Inflammatory macrophage treated with lipopolysaccharide for 1 hour (primary cell): ENCODE measurements around the gene POFUT2.
A peak's percentile ranks its signal among the peaks of the same experiment; 100 is the strongest.

Source experiments
- DNase-seq, 2 donors: peaks; one replicate each; pipeline ENCODE4 v3.0.0-alpha.2; 2020 to 2022

The POFUT2 gene, protein sequence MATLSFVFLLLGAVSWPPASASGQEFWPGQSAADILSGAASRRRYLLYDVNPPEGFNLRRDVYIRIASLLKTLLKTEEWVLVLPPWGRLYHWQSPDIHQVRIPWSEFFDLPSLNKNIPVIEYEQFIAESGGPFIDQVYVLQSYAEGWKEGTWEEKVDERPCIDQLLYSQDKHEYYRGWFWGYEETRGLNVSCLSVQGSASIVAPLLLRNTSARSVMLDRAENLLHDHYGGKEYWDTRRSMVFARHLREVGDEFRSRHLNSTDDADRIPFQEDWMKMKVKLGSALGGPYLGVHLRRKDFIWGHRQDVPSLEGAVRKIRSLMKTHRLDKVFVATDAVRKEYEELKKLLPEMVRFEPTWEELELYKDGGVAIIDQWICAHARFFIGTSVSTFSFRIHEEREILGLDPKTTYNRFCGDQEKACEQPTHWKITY

DNA sequence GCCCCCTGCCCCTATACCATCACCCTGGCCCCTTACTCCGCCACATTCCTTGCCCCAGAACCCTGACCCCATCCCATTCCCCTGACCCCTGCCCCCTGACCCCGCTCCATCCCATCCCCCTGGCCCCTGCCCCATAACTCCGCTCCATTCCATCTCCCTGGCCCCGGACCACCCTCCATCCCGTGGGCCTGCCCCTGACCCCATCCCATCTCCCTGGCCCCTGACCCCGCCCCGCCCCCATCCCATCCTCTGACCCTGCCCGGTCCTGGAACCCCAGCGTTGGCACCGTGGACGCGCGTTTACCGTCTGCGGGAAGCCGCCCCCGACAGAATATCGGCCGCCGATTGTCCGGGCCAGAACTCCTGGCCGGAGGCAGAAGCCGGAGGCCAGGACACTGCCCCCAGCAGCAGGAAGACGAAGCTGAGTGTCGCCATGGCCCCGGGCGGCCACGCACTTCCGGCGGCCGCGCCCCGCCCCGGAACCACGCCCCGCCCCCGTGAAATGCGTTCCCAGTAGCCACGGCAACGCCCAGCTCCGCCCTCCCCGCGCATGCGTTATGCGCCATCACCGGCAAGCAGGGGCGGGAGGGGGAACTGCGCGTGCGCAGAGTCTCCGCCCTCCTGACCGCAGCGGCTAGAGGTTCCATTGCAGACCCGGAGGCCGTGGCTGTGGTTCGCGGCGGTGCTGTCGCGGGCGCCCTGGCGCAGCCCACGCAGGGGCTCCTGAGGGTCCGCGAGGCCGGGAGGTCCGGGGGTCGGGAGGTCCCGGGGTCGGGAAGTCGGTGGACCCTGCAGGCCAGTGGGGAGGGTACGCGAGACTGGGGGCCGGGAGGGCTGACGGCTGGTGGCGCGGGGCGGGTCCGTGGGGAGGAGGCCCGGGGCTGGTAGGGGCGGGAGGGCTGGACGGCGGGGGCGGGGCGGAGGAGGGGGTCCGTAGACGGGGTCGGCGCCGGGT is at the start of gene POFUT2:
POFUT2 (minus strand) TSS at position 458 of the 954 bp plus-strand sequence; CDS start at position 434, 24 bp downstream.
- DNase-seq, result peak; percentile 91 to 98

DNA sequence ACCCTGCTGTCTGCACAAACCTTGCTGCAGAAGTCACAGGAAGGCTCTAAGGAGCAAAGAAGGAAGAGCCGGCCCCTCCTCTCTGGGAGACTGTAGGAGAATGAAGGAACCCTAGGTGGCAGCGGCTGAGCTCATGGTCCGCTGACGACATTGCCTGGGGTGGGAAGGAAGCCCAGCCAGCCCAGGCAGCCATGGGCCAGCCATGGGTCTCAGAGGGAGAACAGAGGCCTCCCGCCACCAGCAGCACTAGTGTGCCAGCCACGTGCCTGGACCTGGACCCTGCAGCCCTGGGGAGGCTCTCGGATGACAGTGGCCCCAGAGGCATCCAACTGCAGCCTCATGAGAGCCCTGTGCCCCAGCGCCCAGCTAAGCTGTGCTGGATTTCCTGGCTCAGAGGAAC is 49.2 kb upstream of the POFUT2 start:
- no peak for DNase-seq

DNA sequence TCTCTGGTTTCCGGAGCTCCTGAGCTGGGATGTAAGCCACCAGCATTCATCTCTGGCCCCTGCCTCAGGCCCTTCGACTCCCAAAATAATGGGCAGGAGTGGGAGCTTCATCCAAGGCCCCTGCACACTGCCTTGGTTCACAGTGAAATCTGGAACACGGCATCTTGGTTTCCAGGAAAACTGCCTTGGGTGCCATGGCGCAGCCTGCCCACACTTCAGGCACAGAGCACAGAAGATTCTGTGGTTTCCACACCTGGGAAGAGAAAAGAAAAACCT is 48.8 kb upstream of the POFUT2 start:
- no peak for DNase-seq

DNA sequence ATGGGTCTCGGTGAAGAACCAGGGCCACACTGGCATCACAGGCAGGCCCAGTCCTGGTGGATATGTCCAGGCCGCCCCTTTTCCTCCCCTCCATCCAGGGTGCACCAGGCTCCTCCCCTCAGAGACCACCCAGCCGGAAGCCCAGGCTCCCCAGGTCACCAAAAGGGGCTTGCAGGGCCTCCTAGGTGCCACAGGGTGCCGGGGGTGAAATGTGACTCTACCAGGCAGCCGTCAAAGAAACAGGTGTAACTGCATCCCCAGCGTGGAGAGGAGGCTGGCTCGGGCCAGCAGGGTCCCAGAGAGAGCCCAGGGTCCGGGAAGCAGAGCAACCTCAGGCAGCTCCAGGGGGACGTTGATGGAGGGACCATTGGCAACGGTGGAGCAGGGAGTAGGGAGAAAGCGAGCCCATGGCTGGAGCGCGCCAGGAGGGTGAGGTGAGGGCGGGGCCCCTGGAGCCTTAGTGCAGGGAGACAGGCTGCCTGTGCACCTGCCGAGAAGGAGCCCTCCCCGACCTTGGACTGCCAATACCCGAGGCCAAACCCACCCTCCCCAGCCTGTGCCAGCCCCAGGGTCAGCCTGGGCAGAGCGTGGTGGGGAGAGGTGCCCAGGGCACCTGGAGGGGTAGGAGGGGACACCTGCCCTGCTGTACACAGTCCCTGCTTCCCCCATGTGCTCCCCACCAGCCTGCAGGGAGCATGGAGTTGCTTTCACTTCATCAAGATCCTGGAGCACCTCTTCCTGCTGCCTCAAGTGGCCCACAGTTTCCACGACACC is 48.3 kb upstream of the POFUT2 start:
- DNase-seq, result no peak

DNA sequence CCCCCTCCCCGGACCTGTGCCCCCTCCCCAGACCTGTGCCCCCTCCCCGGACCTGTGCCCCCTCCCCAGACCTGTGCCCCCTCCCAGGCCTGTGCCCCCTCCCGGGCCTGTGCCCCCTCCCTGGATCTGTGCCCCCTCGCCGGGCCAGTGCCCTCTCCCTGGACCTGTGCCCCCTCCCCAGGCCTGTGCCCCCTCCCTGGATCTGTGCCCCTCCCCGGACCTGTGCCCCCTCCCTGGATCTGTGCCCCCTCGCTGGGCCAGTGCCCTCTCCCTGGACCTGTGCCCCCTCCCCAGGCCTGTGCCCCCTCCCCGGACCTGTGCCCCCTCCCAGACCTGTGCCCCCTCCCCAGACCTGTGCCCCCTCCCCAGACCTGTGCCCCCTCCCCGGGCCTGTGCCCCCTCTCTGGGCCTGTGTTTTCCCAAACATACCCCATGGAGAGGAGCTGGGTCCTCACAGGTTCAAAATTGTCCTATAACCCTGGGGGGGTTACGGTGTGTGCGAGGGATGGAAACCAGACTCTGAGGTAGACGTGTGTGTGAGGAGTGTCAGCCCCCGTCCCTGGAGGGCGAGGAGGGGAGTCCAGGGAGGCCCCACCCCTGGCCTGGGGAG is 47.6 kb upstream of the POFUT2 start:
- DNase-seq, result no peak

DNA sequence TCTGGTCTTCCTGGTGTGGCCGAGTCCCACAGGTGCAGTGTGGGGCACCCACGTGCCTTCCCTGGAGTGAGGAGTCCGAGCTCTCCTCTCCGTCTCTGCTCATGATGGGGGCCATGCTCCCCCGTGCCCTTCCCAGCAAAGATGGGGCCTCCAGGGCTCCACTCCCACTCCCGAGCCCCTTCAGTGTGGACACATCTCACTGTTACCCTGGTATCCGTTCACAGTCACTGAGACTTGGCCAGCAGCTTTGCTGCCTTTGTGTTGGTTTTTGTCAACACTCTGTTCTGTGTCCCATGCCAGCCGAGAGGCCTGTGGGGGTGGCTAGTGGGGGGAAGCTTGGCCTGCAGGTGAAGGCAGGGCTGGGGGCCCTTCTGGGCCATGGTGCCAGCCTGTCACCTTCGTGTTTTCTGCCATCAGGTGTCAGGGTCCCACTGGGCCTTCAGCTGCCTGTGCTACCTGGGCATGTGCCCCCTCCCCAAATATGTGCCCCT is 46.9 kb upstream of the POFUT2 start:
- no peak for DNase-seq

DNA sequence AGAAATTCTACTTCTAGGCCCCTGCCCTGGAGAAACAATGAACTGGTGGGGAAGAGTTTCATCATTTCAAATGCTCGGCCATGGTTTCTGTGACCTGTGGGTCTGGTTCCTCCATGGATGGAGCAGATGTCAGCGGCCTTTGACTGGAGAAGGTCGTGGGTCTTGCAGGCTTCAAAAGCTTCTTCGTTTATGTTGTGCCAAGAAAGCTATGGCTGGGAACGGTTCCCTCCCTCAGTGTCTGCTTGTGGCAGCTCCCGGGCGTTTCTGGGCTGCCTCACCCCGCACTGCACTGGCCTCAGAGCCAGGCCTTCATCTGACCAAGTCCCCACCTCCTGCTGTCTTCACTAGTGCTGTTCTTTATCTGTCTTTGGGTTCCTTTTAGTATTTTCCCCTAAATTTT is 46.4 kb upstream of the POFUT2 start:
- no peak for DNase-seq

DNA sequence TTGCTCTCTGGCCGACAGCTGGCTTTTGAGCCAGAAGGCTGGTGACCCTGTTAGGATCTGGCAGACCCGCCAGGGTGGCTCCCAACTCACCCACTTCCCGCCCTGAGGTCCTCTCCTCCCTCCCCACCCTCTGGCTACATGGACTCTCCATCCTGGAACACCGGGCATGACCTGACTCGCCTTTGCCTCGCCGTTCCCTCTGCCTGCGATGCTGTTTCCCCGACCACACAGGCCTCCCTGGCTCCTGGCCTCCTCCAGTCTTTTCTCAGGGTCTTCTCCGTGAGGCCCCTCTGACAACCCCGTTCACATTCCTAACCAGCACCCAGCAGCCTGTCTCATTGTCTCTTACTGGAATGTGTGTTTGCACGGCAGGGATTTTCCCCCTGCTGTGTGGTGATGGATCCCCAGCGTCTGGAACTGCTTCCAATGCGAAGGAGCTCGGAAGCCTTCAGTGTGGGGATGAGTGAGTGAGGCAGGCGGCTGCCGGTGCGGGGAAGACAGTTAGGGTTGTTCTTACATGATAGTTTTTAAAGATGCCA is 46.0 kb upstream of the POFUT2 start:
- DNase-seq, result no peak

DNA sequence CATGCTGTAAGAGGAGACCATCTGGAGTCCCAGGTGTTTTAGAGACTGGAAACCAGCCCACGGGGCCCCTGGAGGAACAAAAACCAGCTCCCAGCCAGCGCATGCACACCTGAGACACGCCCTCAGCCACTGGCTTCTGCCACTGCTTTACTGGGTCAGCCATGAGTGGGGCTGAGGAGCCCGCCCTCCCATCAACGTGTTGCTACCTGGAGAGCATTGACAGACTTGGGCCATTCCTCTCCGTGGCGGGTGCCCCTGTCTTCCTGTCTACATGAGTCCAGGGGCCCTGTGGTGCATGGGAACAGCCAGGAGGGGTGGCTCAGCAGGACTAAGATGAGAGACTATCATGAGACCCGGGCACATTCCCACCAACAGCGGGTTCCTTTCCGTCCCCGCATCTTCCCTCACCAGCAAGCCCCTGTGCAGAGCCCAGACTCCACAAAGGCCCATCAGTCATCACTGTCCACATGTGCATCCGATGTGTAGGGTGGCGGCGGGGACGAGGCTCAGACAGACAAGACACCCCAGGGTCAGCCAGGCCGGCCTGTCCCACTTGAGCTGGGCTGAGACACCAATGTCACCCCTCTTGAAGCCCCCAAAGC is 45.4 kb upstream of the POFUT2 start:
- no peak for DNase-seq

DNA sequence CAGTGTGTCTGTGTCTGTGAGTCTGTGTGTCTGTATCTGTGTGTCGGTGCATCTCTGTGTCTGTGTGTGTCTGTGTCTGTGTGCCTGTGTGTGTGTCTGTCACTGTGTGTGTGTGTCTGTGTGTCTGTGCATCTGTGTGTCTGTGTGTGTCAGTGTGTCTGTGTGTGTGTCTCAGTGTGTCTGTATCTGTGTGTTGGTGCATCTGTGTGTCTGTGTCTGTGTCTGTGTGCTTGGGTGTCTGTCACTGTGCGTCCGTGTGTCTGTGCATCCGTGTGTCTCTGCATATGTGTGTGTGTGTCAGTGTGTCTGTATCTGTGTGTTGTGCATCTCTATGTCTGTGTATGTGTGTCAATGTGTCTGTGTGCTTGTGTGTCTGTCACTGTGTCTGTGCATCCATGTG is 44.7 kb upstream of the POFUT2 start:
- no peak for DNase-seq

DNA sequence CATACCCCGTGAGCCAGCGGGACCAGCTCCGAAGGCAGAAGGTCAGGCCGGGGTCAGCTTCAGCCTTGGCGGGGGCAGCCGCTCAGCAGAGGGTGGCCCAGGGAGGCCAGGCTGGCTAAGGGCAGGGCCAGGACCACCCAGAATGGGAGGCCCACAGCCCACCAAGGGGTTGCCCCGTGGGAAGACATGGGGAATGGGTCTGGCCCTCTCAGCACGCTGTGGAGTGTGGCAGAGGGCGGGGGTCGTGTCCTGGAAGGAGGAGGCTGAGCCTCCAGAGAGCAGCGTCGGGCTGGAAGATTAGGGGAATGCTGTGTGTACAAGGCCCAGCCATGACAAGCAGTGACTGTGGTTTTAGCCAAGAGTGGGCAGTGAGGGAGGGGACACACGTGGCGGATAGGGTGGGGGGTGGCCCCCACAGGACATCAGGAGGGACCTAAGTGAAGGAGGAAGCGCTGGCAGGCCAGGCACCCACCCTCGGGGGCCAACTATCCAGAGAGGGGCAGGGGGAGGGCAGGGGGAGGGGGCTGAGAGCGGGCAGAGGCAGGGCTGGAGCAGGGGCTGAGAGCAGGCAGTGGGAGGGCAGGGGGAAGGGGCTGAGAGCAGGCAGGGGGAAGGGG is 43.9 kb upstream of the POFUT2 start:
- DNase-seq, result no peak

DNA sequence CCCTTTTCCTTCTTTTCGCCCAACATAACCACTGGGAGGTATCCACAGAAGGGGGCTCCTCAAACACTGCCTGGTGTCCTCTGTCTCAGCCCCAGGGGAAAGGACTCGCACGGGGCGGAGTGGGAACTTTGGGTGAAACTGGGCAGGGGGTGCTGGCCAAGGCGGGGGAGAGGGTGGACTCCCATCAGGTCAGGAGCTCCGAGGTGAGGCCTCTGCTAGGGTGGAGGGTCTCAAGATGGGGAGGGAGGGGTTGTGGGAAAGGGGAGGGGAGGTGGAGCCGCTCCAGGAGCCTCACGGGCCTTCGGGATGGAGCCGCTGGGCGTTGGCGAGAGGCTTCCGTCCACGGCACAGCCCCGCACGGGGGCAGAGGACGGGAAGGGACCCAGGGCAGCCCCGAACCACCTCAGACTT is 43.2 kb upstream of the POFUT2 start:
- no peak for DNase-seq

DNA sequence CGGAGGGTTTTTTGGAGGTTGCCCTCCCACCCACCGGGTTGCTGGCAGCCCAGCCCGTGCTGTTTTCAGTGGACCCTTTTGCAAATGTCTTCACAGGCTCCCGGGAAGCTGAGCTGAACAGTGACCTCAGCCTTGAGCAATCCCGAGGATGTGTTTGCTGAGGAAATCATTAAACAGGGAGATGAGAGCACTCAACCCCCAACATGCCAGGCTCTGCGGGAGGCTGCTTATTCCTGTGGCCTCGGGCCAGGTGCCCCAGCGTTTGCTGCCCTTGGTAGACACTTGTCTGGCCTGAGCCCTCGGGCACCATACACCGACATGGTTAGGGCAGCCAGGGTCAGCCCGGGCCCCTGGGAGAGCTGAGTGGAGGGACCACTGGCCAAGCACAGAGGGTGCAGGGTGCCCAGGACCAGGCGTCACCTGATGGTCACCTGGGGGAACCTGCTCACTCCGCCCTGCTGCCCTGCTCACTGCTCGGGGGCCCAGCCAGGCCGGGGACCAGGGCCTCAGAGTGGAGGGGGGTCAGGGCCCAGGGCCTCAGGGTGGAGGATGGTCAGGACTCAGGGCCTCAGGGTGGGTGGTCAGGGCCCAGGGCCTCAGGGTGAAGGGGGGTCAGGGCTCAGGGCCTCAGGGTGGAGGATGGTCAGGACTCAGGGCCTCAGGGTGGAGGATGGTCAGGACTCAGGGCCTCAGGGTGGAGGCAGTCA is 42.5 kb upstream of the POFUT2 start:
- DNase-seq, result no peak

DNA sequence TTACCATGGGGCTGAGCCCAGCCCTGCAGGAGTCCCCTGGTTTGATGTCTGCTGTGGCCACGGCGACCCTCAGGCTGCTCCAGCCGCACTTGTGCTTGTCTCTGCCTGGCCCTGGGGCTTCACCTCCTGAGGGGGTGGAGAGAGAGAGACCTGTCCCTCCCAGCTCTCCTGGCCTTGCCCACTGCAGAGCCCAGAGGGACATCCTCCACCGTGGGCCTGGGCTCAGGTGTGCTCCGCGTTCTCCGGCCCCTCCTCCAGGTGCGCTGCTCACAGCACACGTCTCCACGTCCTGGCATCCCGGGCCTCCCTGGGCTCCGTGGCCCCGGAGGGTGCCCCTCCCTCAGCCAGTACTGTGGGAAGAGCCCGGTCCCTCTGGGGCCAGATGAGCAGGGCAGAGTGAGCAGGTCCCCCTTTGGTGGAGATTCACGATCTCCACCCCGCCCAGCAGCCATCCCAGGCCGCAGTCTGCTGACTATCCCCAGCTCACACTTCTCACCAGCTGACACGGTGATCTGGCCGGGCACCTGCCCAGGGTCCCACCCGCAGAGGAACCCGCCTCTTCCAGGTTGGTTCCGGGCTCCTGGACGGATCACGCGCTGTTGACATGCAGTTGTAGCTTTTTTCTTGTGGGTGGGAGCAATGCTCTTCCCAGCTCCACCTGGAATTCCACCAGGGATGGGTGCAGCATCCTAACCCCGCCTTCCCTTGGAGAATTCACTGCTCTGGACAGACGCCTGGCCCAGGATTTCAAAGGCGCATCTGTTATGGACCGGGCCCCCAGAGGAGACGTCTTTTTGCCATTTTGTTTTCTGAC is 41.8 kb upstream of the POFUT2 start:
- no peak for DNase-seq

DNA sequence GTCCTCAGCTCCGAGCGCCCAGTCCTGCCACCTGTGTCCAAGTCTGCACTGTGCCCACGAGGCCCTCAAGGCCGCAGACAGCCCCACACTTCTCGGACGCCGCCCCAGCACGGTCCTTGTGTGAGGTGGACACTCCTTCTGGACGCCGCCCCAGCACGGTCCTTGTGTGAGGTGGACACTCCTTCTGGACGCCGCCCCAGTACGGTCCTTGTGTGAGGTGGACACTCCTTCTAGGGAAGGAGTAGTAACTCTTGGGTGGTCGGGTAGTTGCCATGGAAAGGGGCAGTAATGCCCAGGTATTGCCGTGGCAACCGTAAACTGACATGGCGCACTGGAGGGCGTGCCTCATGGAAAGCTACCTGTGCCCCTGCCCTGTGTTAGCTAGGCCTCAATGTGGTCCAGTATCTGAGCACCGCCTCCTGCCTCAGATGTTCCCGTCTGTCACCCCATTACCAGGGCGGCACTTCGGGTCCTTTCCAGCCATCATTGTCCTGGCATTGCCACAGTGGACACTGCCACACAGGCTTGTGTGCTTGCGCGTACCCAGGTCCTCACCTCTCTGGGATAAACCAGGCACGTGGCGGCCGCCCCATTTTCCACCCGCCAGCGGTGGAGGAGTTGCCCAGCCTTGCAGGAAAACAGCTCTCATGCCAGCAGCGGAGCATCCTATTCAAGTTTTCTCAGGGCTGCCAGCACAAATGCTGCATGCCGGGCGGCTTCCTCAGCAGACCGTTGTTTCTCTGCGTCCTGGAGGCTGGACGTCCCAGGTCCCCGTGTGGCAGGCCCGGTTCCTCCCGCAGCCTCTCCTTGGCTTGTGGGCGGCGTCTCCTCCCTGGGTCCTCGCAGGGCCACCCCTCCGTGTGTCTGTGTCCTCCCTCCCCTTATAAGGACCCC is 40.8 kb upstream of the POFUT2 start:
- no peak for DNase-seq

DNA sequence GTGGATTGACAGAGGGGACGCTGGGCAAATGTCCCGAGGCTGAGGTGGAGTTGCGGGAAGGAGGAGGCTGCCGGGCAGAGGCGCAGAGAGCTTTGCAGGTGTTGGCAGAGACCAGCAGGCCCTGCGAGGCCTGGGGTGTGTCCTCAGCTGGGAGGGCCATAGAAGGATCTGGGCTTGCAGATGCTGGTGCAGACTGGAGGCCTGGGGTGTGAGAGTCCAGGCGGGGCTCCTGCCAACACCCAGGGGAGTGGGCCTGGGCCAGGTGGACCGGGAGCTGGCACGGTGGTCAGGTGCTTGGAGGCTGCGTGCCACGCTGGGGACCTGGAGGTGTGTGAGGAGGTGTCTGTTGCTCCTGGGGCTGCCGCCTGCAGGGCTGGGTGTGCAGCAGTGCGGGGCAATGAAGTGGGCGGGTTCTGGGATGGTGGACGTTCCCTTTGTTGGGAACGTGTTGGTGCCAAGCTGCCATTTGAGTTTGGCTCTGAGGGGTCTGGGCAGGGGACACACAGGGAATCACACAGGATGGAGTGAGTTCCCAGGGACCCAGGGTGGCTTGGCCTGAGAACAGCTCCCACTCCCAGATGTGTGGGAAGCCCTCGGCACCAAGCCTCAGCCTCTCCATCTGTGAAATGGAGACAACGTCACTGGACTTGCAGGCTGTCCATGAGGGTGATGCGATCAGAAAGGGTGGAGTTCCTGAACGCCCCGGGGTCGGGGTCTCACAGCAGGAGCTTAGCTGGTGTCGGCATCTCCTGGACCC is 39.9 kb upstream of the POFUT2 start:
- DNase-seq, result no peak

DNA sequence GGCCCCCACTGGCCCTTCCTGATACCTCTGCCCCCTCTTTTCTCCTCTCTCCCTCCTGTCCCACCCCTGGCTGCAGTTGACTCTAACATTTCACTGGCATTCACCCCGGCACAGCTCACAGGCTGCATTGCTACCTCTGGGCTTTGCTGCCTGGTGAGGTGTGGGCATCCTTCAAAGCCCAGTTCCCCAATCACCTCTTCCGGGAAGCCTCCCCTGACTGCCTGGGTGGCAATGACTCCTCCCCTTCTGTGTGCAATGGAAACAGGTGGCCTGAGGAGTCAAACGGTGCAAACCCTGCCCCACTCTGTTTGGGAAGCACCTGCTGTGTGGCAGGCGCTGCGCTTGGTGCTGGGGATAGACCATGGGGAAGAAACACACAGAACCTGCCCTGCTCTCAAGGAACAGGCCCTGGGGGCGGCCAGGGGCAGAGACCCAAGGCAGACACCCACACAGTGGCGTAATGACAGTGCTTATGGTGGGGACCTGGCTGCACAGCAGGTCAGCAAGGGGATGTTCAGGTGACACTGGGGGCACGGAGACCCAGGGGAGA is 39.3 kb upstream of the POFUT2 start:
- no peak for DNase-seq
